PC-3 (cell line): ENCODE data around the gene PSPH. TPM values are rescaled to one million over a fixed set of nuclear protein-coding genes. Genes with fewer than 3 reads are reported as not detected.
"Not testable (repeated sequence)": the region's sequence is repeated elsewhere in the genome, so short reads cannot be mapped to it uniquely, and the experiment has no call there.

ENCODE experiments used
- ATAC-seq: fragments of 200-7000 bp; cut with Tn5 transposase; 2 replicates; pipeline ENCODE4 v1.9.1; 2020; ENCODE audit warnings: mild to moderate bottlenecking, moderate library complexity
- BruUV-seq: library from RNA; stranded (reverse); fragments of 400-500 nt; replicated peaks from 2 replicates; lab custom pipeline; 2021; lab: Mats Ljungman, UMichigan
- CTCF ChIA-PET: fragments of 300-600 bp; sonication (Branson Sonifier 250); formaldehyde crosslinking; loops from one replicate; lab custom pipeline; 2022; ENCODE audit warnings: antibody characterized with exemption; lab: Charles Lee
- POLR2A ChIA-PET: fragments of 300-600 bp; sonication (Branson Sonifier 250); formaldehyde crosslinking; loops from one replicate; lab custom pipeline; 2022; ENCODE audit warnings: antibody characterized with exemption; ENCODE audit not compliant: unreplicated experiment; lab: Charles Lee
- DNase-seq: peaks from one replicate; pipeline ENCODE4 v3.0.0-alpha.2; 2015
- H2AFZ ChIP-seq: fragments of 300-600 bp; sonication (generic); 2 replicates; pipeline ENCODE4 v1.6.0; 2016; ENCODE audit warnings: antibody characterized with exemption, low read length
- H3F3A ChIP-seq: fragments of 300-600 bp; sonication (generic); one replicate; pipeline ENCODE4 v1.6.0; 2017; ENCODE audit warnings: antibody characterized with exemption, low read length, control low read depth, mild to moderate bottlenecking; ENCODE audit not compliant: unreplicated experiment
- H3K27ac ChIP-seq: fragments of 300-600 bp; sonication (generic); 2 replicates; pipeline ENCODE4 v1.5.1; 2016; ENCODE audit warnings: mild to moderate bottlenecking, low read length
- H3K27me3 ChIP-seq: fragments of 300-600 bp; sonication (generic); 2 replicates; pipeline ENCODE4 v1.6.1; 2016; ENCODE audit warnings: low read length, mixed read lengths
- H3K36me3 ChIP-seq: fragments of 300-600 bp; sonication (generic); 2 replicates; pipeline ENCODE4 v1.6.1; 2016; ENCODE audit warnings: low read depth, mixed run types, low read length, mixed read lengths
- H3K4me1 ChIP-seq: fragments of 300-600 bp; sonication (generic); 2 replicates; pipeline ENCODE4 v1.5.1; 2016; ENCODE audit warnings: low read length; ENCODE audit not compliant: insufficient read depth
- H3K4me2 ChIP-seq: fragments of 300-600 bp; sonication (generic); 2 replicates; pipeline ENCODE4 v1.6.0; 2016; ENCODE audit warnings: low read length
- H3K4me3 ChIP-seq: fragments of 300-600 bp; sonication (generic); 2 replicates; pipeline ENCODE4 v1.5.1; 2016; ENCODE audit warnings: mild to moderate bottlenecking, low read length, mixed read lengths
- H3K79me2 ChIP-seq: fragments of 300-600 bp; sonication (generic); 2 replicates; pipeline ENCODE4 v1.6.1; 2017; ENCODE audit warnings: low read length, mixed read lengths
- H3K9ac ChIP-seq: fragments of 300-600 bp; sonication (generic); 2 replicates; pipeline ENCODE4 v1.6.0; 2016; ENCODE audit warnings: mild to moderate bottlenecking, low read length
- H3K9me2 ChIP-seq: fragments of 300-600 bp; sonication (generic); replicated peaks from 2 replicates; pipeline ENCODE4 v1.6.1; 2016; ENCODE audit warnings: mixed run types, low read length, mixed read lengths
- H3K9me3 ChIP-seq: fragments of 300-600 bp; sonication (generic); 2 replicates; pipeline ENCODE4 v1.6.1; 2016; ENCODE audit warnings: low read length, mixed read lengths
- H4K20me1 ChIP-seq: fragments of 300-600 bp; sonication (generic); 2 replicates; pipeline ENCODE4 v1.6.1; 2016; ENCODE audit warnings: low read length, mixed read lengths
- EZH2 ChIP-seq: fragments of 300-600 bp; sonication (generic); IDR thresholded peaks from one replicate; pipeline ENCODE4 v1.6.1; 2017; ENCODE audit warnings: antibody characterized with exemption, mild to moderate bottlenecking, low read length; ENCODE audit not compliant: unreplicated experiment
- EZH2phosphoT487 ChIP-seq: fragments of 300-600 bp; sonication (generic); IDR thresholded peaks from 2 replicates; pipeline ENCODE4 v1.6.1; 2018; ENCODE audit warnings: mild to moderate bottlenecking, antibody characterized with exemption, low read length, borderline replicate concordance
- intact Hi-C: fragments of 100-400 bp; cut with micrococcal nuclease; formaldehyde crosslinking; loops from 2 replicates; pipeline ENCODE4 v1.9.0; 2023
- total RNA-seq: library from RNA; depleted of rRNA; stranded (reverse); fragments of >200 nt; gene quantifications from 2 replicates; pipeline ENCODE4 v1.2.3, GENCODE V29; 2014
- TF ChIP-seq, protein P1 (sequence below): fragments of 300-600 bp; sonication (generic); conservative IDR thresholded peaks from 2 replicates; pipeline ENCODE4 v1.5.1; 2017; ENCODE audit warnings: antibody characterized with exemption, low read depth, mild to moderate bottlenecking, low read length

Gene PSPH
- total RNA-seq, 1 experiment from 2014 or later, result 66.3 TPM

DNA sequence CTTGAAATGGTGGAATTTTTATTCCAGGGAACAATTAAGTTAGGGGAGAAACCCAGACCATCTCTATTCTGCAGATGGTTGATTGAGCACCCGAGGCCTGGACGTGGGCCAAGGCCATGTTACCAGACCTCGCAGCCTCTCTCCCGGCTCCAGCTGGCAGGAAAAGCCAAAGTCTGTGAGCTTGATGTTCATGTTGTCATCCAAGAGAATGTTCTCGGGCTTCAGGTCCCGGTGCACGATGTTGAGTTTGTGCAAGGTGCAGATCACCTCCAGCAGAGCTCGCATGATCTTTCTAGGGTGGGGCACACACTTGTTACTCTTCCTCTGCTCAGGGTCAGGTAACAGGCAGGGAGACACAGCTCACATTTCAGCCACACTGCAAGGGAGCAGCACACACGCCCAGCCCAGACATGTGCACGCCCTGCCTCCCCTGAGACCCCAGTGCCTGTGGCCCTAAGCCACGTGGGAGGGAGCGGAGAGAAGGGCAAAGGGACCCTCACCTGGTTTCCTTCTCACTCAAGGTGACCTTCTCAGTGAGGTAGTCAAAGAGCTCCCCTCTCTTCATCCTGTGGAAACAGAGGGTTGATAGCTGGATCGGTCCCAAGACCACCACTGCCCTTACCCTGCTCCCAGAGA is 32.0 kb upstream of the PSPH start:
- BruUV-seq, result no TSS peak
- Histone ChIP-seq H2AFZ (no peak overlapping the region), H3K9me2 (no peaks in the 10 kb centered on the region), H4K20me1 (no peaks in the 10 kb centered on the region), H3K36me3 (no peaks in the 10 kb centered on the region; the same call in 1 of the 2 replicates), H3K9ac (no peak overlapping the region), H3K79me2 (no peaks in the 10 kb centered on the region), H3K27ac (no peak overlapping the region), H3K4me1 (no peaks in the 10 kb centered on the region), H3K4me3 (no peak overlapping the region), H3K4me2 (no peak overlapping the region), H3F3A (no peaks in the 10 kb centered on the region), H3K27me3 (no peaks in the 10 kb centered on the region), H3K9me3 (no peaks in the 10 kb centered on the region)
- intact Hi-C loops, result no loop called here
- CTCF ChIA-PET, result no interaction called here
- peak; percentile 22 for ATAC-seq
- DNase-seq, result no peak
- TF ChIP-seq EZH2 (no peak), EZH2phosphoT487 (no peak)
- TF ChIP-seq, protein P1, sequence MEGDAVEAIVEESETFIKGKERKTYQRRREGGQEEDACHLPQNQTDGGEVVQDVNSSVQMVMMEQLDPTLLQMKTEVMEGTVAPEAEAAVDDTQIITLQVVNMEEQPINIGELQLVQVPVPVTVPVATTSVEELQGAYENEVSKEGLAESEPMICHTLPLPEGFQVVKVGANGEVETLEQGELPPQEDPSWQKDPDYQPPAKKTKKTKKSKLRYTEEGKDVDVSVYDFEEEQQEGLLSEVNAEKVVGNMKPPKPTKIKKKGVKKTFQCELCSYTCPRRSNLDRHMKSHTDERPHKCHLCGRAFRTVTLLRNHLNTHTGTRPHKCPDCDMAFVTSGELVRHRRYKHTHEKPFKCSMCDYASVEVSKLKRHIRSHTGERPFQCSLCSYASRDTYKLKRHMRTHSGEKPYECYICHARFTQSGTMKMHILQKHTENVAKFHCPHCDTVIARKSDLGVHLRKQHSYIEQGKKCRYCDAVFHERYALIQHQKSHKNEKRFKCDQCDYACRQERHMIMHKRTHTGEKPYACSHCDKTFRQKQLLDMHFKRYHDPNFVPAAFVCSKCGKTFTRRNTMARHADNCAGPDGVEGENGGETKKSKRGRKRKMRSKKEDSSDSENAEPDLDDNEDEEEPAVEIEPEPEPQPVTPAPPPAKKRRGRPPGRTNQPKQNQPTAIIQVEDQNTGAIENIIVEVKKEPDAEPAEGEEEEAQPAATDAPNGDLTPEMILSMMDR, result no peak
- POLR2A ChIA-PET, result no interaction called here

DNA sequence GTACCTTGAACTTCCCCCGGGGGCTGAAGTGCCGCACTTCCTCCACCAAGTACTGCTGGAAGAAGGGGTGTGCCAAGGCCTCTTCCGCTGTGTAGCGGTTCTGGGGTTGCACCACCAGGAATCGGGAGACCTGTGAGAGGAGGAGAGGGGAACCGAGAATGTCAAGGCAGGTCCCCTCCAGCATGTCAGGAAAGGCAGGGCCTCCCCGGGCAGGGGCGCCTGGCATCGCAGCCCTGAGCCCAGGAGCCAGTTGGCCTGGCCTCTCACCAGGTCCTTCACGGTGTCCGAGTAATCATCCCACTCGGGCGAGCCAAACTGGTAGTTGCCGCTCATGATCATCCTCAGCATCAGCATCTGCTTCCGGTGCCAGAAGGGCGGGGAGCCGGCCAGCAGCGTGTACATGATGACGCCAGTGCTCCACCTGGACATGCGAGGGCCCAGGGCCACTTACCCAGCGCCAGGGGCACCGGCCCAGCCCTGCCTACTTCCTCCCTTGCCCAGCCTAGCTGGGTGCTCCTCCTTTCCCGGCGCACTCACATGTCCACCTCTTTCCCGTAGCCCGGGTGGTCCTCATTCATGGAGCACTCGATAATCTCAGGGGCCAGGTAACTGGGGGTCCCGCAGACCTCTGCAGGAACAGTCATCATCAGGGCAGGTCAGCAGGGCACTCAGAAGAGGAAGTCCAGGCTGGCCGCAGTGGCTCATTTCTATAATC is 30.5 kb upstream of the PSPH start:
- BruUV-seq, result no TSS peak
- DNase-seq, result no peak
- H3K27ac ChIP-seq, result no peak overlapping the region
- H3K9me2 ChIP-seq, result no peaks in the 10 kb centered on the region
- no peak overlapping the region for H2AFZ ChIP-seq
- ChIA-PET POLR2A (no interaction called here), CTCF (no interaction called here)
- H3K9ac ChIP-seq, result no peak overlapping the region
- no peak for TF ChIP-seq EZH2
- TF ChIP-seq, protein P1, result no peak
- no peak for TF ChIP-seq EZH2phosphoT487
- intact Hi-C loops, result no loop called here
- no peaks in the 10 kb centered on the region for H3K79me2 ChIP-seq
- no peak overlapping the region for H3K4me2 ChIP-seq
- no peaks in the 10 kb centered on the region for H3K9me3 ChIP-seq
- ATAC-seq, result no peak
- H3K4me3 ChIP-seq, result no peak overlapping the region
- H3F3A ChIP-seq, result no peaks in the 10 kb centered on the region
- no peaks in the 10 kb centered on the region for H4K20me1 ChIP-seq
- H3K27me3 ChIP-seq, result no peaks in the 10 kb centered on the region
- H3K36me3 ChIP-seq, result no peaks in the 10 kb centered on the region; the same call in 1 of the 2 replicates
- peaks cover under 1% of the 10 kb centered on the region; the same call in 1 of the 2 replicates for H3K4me1 ChIP-seq

DNA sequence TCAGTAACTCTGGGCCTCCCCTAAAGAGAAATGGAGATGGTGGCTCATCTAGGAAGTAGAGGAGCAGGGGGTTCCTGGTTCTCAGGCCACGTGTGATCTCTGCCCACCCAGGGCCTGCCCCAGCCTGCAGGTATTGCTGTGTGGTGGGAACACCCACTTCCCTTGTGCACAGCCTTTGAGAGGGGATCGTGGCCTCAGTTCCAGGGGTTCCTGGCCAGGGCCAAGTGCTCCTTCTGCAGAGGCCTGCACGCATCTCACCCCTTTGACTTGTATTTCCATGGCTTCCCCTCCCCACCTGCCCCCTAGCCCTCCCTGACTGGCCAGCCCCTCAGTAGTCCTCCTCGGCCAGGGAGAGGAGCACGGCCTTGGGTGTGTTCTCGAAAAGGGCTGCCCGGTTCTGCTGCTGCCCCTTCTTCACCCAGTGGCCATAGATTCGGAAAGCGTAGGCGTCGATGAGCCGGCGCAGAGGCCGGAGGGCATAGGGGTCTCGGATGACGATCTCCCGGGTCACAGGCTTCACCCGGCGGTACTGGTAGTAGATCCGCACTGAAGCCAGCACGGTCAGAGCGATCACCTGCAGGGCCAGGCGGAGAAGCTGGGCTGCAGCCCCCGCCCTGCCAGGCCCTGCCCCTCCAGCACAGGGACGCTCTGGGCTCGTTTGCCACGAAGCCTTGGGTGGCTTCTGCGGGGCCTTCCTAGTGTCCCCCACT is 29.6 kb upstream of the PSPH start:
- H3K4me3 ChIP-seq, H3K9ac ChIP-seq, H3K9me2 ChIP-seq, H3F3A ChIP-seq, POLR2A ChIA-PET, H3K27me3 ChIP-seq, H3K79me2 ChIP-seq, intact Hi-C loops, H3K27ac ChIP-seq, H3K4me2 ChIP-seq, H2AFZ ChIP-seq, H3K4me1 ChIP-seq, ATAC-seq, CTCF ChIA-PET, DNase-seq, BruUV-seq, H3K9me3 ChIP-seq, H4K20me1 ChIP-seq, H3K36me3 ChIP-seq: not testable (repeated sequence)
